KG1 (cell line): Measurements from ENCODE around the gene GLOD5.

Experiments
- DNase-seq: peaks from one replicate; lab custom pipeline; 2025; lab: John Stamatoyannopoulos, UW

The GLOD5 gene

DNA sequence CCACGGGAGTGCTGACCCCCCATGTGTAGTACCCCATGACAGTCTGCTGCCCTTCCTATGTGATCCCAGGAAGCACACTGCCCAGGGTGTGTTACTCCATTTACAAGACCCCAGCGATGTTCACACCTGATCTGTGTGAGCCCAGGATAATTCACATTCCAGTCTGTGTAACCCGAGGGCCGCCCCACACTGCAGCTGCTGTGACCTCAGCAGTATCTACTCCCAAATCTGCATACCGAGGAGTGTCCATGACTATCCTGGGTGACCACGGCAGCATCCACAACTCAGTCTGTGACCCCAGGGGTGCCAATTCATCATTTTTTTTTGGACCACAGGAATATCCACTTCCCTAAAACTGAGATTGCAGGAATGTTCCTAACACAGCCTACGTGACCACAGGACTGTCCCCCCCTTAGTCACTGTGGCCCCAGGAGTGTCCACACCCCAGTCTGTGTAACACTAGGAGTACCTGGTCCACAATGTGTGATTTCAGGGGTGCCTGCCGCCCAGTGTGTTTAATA lies 7.8 kb upstream of the GLOD5 start:
- no peak for DNase-seq

DNA sequence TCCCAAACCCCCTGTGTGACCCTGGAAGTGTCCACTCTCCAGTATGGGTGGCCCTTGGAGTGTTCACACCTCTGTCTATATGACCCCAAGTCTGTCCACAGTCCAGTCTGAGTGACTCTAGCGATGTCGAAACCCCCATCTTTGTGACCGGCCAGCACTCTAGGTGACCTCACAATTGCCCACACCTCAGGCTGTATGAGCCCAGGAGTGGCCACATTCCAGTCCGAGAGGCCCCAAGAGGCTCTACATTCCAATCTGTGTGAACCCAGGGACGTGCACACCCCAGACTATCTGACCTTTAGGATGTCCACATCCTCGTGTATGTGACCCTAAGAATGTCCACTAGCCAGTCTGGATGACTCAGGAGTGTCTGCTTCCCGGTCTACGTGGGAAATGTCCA lies 7.3 kb upstream of the GLOD5 start:
- no peak for DNase-seq

DNA sequence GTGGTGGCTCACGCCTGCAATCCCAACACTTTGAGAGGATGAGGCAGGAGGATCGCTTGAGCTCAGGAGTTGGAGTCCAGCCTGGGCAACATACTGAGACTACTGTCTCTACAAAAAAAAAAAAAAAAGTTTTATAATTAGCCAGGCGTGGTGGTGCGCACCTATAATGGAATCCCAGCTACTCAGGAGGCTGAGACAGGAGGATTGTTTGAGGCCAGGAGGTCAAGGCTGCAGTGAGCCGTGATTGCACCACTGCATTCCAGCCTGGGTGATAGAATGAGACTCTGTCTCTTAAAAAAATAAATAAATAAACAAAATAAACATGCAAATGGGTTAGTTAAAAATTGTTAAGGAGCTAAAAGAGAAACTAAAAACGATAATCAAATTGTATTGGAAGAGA lies 7.7 kb downstream of the GLOD5 start:
- DNase-seq, result no peak

DNA sequence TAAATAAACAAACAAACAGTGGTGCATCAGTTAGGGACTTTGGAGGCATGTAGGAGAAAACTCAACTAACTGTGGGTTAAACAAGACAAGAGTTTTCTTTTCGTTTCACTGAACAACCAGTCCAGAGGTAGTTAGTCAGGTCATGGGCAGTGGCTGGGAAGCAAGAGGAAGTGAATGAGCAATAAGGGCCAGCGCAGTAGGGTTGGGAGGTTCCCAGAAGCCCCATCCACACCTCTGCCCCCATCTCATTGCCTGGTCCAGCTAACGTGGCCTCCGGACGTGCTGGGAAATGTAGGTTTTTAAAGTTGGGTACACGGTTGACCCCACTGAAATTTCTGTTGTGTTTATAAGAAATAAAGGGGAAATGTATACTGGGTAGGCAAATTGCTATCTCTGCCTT lies 8.7 kb downstream of the GLOD5 start:
- no peak for DNase-seq

DNA sequence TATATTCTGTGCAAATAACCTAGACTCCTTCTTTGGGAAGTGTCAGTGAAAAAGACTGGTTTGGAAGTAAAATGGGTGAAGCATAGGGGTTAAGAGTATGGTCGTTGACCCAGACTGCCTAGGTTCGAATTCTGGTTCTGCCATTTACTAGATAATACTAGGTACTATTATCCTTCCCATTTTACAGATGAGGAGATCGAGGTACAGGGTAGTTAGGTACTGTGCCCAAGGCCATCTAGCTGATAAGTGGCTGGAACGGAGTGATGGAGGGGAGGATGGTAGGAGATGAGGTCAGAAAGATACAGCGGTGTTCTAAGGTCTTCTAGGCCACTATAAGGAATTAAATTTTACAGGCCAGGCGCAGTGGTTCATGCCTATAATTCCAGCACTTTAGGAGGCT lies 11.1 kb downstream of the GLOD5 start:
- no peak for DNase-seq

DNA sequence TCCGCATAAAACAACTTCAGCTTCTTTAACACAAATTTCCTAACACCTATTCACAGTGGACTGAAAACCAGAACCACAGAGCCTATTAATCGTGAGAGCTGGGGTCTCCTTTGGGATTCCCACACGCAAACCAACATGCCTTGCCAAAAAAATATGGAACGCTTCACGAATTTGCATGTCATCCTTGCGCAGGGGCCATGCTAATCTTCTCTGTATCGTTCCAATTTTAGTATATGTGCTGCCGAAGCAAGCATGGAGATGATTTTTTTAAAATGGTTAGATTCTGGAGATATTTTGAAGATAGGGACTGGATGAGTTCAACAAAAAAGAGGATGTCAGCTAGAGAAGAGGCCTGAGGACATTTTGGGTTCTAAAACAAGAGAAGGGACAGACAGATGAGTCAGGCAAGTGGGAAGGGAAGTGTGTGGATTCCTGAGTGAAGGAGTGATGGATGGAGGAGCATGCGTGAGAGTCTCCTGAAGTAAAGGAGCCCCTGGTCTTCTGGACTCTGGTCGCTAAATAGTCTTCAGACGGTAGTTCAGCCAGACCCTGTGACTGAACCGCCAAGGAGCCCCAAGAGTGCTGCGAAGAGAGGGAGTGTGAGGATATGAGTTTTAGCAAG lies 15.4 kb downstream of the GLOD5 start:
- no peak for DNase-seq

DNA sequence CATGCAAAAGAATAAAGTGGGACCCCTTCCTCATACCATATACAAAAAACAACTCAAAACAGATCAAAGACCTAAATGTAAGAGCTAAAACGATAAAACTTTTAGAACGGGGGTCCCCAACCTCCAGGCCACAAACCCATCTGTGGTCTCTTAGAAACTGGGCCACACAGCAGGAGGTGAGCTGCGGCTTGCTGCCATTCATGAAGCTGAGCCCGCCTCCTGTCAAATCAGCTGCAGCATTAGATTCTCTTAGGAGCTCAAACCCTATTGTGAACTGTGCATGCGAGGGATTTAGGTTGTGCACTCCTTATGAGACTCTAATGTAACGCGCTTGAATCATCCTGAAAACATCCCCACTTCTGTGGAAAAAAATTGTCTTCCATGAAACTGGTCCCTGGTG lies 17.9 kb downstream of the GLOD5 start:
- DNase-seq, result no peak

DNA sequence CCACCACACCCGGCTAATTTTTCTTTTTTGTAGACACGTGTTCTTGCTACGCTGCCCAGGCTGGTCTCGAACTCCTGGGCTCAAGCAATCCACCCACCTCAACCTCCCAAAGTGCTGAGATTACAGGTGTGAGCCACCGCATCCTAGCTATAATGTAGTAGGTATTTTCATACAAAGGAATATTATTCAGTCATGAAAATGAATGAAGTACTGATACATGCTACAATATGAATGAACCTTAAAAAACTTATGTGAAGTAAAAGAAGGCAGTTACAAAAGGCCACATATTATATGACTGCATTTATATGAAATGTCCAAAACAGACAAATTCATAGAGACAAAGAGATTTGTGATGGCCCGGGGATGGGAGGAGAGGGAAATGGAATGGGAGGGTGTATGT lies 20.2 kb downstream of the GLOD5 start:
- DNase-seq, result no peak

DNA sequence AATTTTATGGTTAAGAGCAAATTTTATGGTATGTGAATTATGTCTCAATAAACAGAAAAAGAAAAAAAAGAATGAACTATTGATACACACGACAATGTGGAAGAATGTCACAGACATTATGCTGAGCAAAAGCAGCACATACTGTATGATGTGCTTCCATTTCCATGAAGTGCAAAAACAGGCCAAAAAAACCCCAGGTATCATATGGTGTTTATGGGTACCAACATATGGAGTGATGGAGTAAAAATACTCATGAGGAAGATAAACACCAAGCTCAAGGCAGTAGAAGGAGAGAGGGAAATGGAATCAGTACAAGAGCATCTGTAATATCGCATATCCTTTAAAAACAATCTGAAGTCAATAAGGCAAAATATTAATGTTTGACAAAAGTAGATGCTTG lies 20.7 kb downstream of the GLOD5 start:
- DNase-seq, result no peak

DNA sequence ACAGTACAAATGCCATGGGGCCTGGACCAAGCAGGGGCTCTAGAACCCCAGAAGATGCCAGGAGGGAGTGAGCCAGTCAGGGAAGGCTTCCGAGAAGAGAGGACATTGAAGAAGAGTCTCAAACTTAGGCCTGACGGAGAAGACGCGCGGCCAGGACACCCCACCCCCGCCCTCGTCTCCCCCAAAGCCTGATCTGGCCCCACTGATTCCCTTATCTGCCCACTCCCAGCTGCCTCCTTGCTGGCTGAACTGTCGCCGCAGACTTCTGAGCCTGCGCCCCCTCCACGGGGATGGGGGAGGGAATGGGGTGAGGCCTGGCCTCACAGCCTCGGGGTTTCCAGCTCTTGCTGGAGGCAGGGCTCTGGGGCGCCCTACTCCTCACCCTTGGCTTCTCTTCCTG lies 21.2 kb downstream of the GLOD5 start:
- DNase-seq, result no peak

DNA sequence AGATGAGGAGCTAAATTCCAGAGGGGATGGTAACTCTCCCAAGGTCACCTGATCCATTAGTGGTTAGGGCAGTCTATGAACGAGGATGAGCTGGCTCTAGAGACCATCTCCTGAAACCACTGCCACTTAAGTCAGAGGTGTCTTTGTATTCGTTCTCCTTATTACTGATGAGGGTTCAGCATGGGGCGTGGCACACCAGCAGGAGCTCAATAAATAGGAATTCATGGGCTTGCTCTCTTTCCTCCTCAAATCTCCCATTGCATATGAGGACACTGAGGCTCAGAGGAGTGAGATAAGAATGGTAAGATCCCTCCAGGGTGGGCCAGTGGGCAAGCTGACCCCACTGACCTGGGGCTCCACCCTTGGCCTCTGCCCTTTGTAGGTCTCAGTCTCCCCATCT lies 23.2 kb downstream of the GLOD5 start:
- no peak for DNase-seq

DNA sequence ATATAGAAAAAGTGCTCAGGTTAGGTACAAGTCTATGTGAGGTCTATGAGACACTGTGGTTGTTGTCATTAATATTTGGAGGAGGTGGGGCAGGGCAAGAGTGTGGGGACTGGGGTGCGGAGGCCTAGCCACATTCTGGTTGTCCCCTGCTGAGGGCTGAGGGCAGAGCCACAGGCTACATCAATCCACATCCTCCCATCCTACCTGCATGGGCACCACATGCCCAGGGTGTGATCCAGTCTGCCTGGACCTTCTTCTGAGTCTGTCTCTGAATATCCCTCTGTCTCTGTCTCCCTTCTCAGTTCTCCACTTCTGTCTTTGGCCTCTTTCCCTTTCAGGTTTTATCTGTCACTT lies 23.6 kb downstream of the GLOD5 start:
- DNase-seq, result no peak

DNA sequence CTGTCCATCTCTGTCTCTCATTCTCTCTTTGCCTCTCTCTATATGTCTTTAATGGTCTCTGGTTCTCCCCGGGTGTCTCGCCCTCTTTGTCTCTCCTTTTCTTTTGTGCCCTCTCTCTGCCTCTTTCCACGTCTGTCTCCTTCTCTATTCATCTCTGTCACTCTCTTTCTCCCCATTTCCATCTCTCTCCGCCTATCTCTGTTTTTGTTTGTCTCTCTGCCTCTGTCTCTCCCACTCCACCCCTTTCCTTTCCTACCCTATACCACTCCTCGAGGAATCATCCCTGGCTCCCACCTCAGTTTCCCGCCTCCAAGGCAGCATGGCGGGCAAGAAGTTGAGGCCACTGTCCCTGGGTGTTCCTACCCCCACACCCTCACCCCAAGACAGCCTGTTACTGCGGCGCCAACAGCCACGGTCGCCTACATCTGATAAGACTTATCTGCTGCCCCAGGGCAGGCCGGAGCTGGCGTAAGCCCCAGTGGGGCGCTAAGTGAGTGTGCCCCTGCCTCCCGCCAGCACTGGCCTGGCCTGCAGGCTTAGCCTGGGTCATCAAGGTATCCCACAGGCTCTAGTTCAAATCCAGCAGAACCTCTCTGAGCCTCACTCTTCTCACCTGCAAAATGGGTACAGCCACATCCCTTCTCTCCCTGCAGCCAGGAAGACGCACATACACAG lies 24.1 kb downstream of the GLOD5 start:
- DNase-seq, result no peak

DNA sequence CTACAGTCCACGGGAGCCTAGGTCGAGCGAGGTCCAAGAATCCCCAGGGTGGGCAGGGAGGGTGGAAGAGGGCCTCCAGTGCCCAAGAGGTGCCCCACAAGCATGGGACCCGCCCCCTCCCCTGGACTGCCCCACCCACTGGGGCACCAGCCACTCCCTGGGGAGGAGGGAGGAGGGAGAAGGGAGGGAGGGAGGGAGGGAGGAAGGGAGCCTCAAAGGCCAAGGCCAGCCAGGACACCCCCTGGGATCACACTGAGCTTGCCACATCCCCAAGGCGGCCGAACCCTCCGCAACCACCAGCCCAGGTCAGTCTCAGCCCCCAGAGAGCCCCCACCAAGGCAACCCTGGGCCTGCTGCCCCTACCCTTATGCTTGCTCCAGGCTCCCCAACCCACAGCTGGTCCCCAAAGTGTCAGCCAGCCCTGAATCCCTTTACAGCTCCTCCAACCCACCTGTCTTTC lies 24.8 kb downstream of the GLOD5 start, which contains the start of gene GATA1:
Gene GATA1 (plus strand): TSS at position 250 of the 460 bp plus-strand sequence. CDS start 4,520 bp downstream, outside the sequence.
- DNase-seq, result no peak

DNA sequence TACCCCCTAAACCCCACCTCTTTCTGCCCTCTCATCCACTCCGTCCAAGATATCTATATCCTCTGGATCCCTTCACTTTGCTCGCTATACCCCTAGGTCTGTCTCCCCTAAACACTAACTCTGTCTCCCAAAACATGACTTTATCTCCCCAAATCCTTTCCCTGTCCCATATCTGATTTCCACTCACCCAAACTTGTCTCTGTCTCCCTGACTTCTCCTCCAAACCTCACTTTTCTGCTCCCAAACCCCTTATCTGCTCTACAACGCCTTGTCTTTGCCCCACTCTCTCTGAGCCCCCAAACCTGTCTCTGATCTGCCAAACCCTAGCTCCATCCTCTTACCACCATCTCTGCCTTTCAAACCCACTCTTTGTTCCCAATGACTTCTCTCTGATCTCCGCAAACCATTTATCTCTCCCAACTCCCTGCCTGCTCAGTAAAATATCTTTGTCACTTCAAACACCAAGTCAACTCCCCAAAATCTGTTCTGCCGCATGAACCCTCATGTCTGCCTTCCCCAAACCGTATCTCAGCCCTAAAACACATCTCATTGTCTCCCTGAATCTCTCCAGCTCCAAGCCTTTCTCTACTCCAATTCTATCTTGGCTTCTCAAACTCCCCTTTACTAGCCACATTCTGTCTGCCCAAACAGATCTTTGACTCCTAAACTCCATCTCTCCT lies 25.4 kb downstream of the GLOD5 start:
- no peak for DNase-seq

DNA sequence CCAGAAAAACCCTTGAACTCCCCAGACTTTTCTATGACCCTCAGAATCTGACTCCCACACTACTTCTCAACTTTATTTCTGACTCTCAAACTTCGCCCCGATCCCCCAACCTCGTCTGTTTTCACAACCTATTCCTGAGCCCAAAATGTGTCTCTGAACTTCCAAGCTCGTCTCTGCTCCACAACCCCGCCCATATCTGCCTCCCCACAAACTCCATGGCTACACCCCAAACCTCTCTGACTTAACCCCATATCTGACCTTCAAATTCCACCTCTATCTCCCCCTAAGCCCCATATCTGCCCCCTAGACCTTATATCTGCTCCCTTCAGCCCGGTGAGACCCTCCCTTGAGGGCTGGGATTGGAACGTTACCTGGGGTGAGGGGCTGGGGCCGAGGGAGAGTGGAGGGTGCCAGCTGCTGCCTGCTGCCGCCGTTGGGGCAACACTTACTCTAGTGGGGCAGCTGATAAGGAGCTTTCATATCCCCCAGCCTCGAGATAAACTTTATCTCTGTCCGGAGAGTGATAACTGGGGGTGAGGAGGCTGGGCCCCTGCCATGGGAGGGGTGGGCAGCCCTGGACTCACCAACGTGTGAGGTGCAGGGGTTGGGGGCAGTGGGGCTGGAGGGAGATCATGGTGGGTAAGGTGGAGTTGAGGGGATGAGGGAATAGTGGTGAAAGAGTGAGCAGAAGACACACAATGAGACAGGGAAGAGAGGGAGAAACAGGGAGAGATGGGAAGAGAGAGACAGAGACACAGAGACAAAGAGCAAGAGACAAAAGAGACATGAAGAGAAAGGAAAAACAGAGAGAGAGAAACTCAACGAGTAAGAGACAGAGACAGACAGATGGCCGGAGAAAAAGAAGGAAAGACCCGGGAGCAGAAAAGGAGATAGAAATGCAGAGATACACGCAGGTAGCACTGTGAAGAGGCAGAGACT lies 26.2 kb downstream of the GLOD5 start:
- DNase-seq, result no peak

DNA sequence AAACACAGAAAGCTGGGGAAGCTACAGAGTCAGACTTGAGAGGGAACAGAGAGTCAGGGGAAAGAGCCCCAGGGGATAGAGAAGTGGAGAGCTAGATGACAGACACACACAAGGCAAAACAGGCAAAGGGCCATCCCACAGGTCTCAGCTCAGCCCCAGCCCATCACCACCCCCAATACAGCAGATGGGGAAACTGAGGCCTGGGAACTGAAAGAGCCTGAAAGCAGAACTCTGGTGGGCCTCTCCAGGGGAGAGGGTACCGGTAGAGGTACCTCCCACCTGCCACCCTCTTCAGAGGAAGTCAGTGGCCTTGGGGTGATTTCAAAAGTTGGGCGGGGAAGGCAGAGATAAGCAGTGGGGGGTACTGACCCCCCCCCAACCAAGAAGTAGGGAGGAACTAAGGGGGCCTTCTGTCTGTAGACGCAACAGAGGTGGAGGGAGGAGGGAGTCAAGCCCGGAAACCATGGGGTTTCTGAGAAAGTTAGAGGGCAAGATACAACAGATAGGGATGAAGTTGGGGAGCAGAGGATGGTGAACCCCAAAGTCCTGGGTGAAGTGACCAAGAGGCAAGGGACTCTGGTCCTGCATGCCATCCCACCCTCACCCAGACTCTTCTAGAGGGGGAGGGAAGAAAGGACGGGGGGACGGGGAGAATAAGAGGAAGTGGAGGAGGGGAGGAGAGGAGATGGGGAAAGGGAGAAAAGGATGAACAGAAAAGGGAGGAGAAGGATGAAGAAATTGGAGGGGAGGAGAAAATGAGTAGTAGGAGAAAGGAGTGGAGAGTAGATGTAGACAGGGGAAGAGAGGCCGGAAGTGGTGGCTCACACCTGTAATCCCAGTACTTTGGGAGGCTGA lies 28.0 kb downstream of the GLOD5 start:
- no peak for DNase-seq

DNA sequence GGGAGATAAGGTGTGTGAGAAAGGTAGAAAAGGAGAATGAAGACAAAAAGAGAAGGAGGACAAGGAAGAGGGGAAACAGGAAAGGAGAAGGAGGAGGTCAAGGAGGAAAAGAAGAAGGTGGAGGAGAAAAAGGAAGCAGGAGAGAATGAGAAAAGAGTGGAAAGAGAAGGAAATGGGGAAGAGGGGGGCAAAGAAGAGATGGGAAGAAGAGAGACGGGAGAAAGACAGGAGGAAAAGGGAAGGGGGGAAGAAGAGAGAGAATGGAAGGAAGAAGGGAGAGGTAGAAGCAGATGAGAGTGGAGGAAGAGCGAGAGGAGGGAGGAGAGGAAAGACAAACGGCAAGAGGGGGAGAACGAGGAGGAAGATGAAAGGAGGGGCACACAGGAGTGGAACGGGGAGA lies 28.9 kb downstream of the GLOD5 start:
- no peak for DNase-seq

DNA sequence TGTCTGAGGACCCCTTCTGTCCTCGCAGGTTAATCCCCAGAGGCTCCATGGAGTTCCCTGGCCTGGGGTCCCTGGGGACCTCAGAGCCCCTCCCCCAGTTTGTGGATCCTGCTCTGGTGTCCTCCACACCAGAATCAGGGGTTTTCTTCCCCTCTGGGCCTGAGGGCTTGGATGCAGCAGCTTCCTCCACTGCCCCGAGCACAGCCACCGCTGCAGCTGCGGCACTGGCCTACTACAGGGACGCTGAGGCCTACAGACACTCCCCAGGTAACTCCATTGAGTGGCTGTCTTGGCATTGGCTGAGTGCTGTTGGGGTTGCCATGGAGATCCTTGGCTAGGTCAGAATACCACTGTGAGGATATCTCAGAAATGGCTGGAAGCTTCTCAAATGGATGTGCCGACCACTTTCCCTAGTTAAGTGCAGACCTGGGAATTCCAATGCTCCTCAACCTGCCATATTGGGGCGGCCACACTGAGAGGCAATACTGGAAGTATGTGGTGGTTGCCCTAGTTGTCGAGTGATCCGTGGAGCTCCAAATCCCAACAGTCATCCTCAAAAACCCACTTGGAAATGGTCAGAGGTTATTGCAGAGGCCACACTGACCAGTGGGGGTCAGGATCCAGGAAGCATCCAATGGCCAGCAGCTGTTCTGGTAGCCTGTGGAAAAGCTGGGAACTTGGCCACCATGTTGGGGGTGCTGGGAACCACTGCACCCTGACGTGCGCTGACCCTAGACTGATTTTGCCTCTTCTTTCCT lies 29.7 kb downstream of the GLOD5 start:
- DNase-seq, result no peak

DNA sequence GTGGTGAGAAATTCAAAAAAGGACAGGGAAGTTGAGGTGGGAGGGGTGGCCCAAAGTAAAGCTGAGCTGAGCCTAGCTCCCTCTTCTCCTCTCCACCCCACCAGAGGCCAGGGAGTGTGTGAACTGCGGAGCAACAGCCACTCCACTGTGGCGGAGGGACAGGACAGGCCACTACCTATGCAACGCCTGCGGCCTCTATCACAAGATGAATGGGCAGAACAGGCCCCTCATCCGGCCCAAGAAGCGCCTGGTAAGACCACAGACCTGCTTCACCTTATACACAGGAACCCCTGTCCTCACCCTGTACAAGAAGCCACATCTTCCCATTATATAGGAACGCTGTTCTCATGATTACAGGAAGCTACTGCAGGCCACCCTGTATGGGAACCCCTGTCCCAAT lies 30.7 kb downstream of the GLOD5 start:
- no peak for DNase-seq
